Stimulated activated CD8-positive, alpha-beta memory T cell treated with anti-CD3 and anti-CD28 coated beads, Interleukin-12 subunit alpha, Interleukin-12 subunit beta, amount 100 ng/mL, for 24 hours (primary cell): ENCODE measurements around the gene TLX1.
"Not testable (repeated sequence)": the region's sequence is repeated elsewhere in the genome, so short reads cannot be mapped to it uniquely, and the experiment has no call there.

Experiments
- DNase-seq: peaks from one replicate; pipeline ENCODE4 v3.0.0-alpha.2; 2020; ENCODE audit errors: extremely low read depth

Gene TLX1

DNA sequence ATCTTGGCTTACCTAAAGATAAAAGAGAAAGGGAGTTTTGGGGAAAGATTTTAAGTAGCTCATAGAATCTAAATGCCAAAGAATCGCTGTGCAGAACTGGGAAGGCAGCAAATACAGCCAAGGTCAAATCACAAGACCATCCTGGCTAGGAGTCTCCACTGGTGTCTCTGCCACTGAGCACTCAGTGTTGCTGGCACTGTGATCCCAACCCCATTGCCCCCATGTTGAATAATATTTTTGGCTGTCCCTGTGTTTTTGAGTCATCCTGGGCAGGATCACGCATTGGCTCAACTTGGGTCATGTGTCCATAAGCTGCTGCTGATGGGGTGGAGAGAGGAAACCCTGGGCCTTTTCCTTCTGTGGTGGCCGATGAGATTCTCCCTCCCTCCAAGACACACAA lies 21.2 kb downstream of the TLX1 start:
- no peak for DNase-seq

DNA sequence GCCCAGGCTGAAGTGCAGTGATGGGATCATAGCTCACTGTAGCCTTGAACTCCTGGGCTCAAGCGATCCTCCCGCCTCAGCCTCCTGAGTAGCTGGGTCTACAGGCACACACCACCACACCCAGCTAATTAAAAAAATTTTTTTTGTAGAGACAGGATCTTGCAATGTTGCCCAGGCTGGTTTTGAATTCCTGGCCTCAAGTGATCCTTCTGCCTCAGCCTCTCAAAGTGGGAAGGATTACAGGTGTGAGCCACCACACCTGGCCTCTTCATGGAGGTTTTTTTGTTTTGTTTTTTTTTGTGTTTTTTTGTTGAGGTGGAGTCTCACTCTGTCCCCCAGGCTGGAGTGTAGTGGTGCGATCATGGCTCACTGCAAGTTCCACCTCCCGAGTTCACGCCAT lies 23.4 kb downstream of the TLX1 start:
- not testable (repeated sequence) for DNase-seq

GRCh38 chr10:101155896-101156295 lies 24.8 kb downstream of the TLX1 start:
- no peak for DNase-seq

- no peak for DNase-seq
Measured at GRCh38 chr10:101157756-101158458, 26.8 kb downstream of the TLX1 start.

DNA sequence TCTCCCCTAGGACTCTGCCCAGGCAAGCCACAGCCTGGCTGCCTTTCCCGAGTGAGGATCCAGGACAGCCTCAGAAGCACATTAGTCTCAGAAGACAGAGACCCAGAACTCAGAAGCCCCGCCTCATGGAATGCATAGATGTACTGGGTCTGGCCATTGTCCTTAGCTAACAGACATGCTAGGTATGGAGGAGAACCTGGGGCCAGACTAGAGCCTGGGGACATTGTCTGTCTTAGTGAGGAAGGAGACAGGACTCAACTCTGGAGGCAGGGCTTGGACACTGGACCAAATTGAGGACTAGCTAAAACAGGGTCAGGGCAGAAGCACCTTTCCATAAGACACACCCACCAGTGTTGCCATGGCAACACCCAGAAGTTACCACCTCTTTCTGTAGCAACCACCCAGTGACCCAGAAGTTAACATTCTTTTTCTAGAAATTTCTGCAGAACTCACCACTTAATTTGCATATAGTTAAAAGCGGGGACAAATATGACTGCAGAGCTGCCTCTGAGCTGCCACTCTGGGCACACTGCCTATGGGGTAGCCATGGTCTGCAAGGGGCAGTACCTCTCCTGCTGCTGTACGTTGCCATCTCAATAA lies 27.5 kb downstream of the TLX1 start:
- DNase-seq, result no peak

GRCh38 chr10:101161494-101162299 lies 30.6 kb downstream of the TLX1 start:
- DNase-seq, result peak; percentile 39

DNA sequence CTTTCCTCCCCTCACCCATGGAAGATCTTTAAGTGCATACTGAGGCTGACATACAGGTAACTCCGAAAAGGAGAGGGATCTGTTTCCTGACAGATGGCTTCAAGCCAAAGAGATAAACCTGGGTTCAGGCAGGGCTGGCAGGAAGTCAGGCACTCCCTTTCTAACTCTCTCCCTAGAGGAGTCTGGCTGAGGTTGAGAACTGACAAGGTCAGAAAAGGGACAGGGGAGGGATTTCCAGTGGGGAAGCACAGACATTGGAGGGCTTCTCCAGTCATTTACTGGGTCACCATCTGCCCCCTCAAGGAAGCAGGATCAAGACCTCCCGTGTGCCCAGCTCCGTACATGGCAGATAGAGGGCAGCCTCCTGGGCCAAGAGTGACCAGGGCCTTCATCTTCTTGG lies 31.6 kb downstream of the TLX1 start:
- DNase-seq, result no peak

- DNase-seq, result no peak
Measured at GRCh38 chr10:101164020-101164419, 32.9 kb downstream of the TLX1 start.

- no peak for DNase-seq
Measured at GRCh38 chr10:101165736-101166135, 34.6 kb downstream of the TLX1 start.

DNA sequence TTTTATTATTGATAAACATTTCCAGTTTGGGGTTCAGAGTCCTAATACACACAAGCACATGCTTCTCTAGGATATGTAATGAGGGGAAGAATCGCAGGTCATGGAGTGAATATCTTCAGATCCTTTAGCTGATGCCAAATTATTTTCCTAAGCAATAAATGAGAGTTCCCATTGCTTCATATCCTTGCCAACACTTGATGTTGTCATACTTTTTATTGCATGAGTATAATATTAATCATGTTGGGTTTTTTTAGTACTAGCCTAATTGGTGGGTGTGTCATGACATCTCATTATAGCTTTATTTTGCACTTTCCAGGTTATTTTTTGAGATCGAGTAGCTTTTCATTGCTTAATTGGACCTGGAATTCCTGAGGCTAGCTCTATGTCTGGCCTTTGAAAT lies 35.3 kb downstream of the TLX1 start:
- no peak for DNase-seq

DNA sequence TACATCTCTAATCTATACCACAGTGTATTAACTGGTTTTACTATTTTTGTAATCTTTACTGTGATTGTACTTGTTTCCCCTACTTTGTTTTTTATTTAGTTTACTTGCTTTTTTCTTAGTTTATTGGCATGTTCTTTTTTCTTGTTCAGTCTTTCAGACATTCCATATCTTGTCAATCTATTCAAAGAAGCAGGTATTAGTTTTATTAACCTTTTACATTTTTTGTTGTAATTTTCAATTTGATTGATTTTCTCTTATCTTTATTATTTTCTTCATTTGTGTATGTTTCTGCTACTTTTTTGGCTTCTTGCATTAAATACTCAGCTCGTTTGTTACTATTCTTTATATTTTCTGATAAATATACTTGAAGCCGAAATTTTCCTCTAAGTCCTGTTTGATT lies 41.6 kb downstream of the TLX1 start:
- DNase-seq, result no peak

GRCh38 chr10:101174319-101174718 lies 43.2 kb downstream of the TLX1 start:
- no peak for DNase-seq

DNA sequence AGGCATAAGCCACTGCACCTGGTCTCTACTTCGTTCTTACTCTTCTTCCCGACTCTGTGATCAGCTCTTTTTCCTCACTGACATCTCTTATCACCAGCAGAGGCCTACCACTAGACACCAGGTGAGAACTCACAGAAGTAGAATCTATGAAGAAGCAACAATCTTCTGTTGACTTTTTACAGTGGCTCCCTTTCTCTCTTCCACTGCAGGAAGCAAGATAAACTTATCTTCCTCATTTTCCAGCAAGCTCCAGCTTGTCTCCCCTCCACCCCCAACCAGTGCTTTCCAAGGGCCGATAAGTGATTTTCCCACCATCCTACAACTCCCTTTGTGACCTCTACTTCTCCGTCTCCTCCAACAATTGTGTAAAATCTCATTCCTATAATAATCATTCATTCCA lies 45.5 kb downstream of the TLX1 start:
- DNase-seq, result no peak

DNA sequence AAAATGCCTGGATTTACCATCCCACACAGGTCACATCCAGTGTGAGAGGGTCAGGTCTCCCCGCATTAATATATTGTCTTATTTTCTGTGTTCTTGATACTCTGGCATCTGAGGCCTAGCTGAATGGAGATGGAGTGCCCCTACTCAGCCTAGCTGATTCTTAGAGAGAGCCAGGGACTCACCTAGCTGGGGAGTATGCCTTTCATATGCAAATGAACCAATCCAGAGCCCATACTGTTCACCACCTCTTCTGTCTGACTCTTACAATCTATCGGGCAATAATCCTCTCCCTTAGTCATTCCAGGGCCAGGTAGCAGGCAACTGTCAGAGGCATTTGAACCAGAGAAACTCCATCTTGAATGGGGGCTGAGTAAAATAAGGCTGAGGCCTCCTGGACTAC lies 51.8 kb downstream of the TLX1 start:
- DNase-seq, result no peak

DNA sequence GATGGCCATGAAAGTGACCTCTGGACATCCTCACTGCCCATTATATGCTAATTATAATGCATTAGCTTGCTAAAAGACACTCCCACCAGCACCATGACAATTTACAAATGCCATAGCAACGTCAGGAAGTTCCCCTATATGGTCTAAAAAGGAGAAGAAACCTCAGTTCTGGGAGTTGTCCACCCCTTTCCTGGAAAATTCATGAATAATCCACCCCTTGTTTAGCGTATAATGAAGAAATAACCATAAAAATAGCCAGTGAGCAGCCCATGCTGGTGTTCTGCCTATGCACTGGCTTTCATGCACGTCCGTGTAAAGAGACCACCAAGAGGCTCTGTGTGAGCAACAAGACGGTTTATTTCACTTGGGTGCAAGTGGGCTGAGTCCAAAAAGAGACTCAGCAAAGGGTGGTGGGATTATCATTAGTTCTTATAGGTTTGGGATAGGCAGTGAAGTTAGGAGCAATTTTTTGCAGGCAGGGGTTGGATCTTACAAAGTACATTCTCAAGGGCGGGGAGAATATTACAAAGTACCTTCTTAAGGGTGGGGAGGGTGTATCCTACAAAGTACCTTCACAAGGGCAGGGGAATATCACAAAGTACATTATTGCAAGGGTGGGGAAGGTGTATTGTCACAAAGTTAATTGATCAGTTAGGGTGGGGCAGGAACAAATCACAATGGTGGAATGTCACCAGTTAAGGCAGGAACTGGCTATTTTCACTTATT lies 52.5 kb downstream of the TLX1 start:
- no peak for DNase-seq
